PC-3 (cell line): ENCODE results near the gene RBBP8NL.

ENCODE experiments used
- CTCF ChIP-seq: fragments of 300-600 bp; sonication (generic); conservative IDR thresholded peaks from 2 replicates; pipeline ENCODE4 v1.5.1; 2017; ENCODE audit warnings: antibody characterized with exemption, low read depth, mild to moderate bottlenecking, low read length
- EZH2 ChIP-seq: fragments of 300-600 bp; sonication (generic); IDR thresholded peaks from one replicate; pipeline ENCODE4 v1.6.1; 2017; ENCODE audit warnings: antibody characterized with exemption, mild to moderate bottlenecking, low read length; ENCODE audit not compliant: unreplicated experiment
- EZH2phosphoT487 ChIP-seq: fragments of 300-600 bp; sonication (generic); IDR thresholded peaks from 2 replicates; pipeline ENCODE4 v1.6.1; 2018; ENCODE audit warnings: mild to moderate bottlenecking, antibody characterized with exemption, low read length, borderline replicate concordance

- TF ChIP-seq EZH2phosphoT487 (no peak), CTCF (no peak), EZH2 (no peak)
These were observed 22.6 kb downstream of the RBBP8NL start for GRCh38 chr20:62404761-62405107.
